Fibroblast of pulmonary artery (primary cell): ENCODE measurements around the gene RNF128.
A peak's percentile ranks its signal among the peaks of the same experiment; 100 is the strongest.
"Not testable (repeated sequence)": the region's sequence is repeated elsewhere in the genome, so short reads cannot be mapped to it uniquely, and the experiment has no call there.

Source experiments
- DNase-seq: peaks from one replicate; pipeline ENCODE4 v3.0.0-alpha.2; 2010; ENCODE audit warnings: low read depth
- H3K4me3 ChIP-seq: replicated peaks from 2 replicates; pipeline ENCODE4 v1.5.1; 2011; ENCODE audit warnings: low read depth, mild to moderate bottlenecking, control low read depth, low read length, moderate library complexity
- CTCF ChIP-seq: IDR thresholded peaks from 2 replicates; pipeline ENCODE4 v1.5.1; 2011; ENCODE audit warnings: mild to moderate bottlenecking, control low read depth, low read length, inconsistent platforms; ENCODE audit errors: missing control alignments

The RNF128 gene

GRCh38 chrX:106742193-106742592 is 15.7 kb downstream of the RNF128 start:
- no peak overlapping the region for H3K4me3 ChIP-seq
- DNase-seq, result no peak
- TF ChIP-seq CTCF, result no peak

GRCh38 chrX:106742805-106743204 is 16.3 kb downstream of the RNF128 start:
- no peak for TF ChIP-seq CTCF
- DNase-seq, result no peak
- no peak overlapping the region for H3K4me3 ChIP-seq

DNA sequence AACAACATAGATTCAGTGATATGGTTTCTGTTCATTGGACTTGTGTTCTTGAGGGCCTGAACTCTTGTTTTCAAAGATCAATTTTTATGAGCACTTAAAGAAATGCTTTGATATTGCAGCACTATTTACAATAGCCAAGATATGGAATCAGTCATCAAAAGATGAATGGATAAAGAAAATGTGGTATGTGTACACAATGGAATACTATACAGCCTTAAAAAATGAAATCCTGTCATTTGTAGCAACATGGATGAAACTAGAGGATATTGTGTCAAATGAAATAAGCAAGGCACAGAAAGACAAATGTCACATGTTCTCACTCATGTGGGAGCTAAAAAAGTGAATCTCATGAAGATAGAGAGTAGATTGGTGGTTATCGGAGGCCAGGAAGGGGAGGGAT is 21.9 kb downstream of the RNF128 start:
- TF ChIP-seq CTCF, result no peak
- H3K4me3 ChIP-seq, result no peak overlapping the region
- no peak for DNase-seq

DNA sequence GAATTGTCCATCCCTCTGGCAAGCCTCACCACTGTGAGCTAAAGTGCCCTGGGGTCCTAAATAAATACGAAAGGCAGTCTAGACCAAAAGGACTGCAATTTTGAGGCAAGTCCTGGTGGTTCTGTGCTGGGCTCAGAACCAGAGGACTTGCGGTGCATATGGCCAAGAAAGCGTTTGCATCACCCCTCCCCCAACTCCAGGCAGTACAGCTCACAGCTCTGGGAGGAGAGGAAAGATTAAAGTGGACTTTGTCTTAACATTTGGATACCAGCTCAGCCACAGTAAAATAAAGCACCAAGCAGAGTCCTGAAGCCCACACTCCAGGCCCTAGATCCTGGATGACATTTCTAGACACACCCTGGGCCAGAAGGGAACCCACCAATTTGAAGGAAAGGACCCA is 24.9 kb downstream of the RNF128 start:
- no peak overlapping the region for H3K4me3 ChIP-seq
- TF ChIP-seq CTCF, result no peak
- no peak for DNase-seq

DNA sequence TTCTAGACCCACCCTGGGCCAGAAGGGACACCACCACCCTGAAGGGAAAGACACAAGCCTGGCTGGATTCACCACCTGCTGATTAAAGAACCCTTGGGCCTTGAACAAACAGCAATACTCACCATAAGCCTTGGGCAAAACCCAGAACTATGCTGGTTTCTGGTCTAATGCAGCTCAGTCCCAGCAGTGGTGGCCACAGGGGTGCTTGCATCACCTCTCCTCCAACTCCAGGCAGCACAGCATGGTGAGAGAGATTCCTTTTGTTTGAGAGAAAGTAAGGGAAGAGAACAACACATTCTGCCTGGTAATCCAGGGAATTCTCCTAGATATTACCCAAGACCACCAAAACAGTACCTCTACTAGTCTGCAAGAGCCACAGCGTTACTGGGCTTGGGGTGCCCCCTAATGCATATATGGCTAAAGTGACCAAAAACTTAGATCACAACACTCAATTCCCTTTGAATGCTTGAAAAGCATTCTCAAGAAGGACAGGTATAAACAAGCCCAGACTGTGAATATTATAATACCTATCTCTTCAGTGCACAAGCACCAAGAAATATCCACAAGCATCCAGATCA is 25.7 kb downstream of the RNF128 start:
- peak; percentile 17 for DNase-seq
- peak; percentile 16 for TF ChIP-seq CTCF
- H3K4me3 ChIP-seq, result no peak overlapping the region

GRCh38 chrX:106769288-106769687 is 42.8 kb downstream of the RNF128 start:
- H3K4me3 ChIP-seq, DNase-seq: not testable (repeated sequence)

DNA sequence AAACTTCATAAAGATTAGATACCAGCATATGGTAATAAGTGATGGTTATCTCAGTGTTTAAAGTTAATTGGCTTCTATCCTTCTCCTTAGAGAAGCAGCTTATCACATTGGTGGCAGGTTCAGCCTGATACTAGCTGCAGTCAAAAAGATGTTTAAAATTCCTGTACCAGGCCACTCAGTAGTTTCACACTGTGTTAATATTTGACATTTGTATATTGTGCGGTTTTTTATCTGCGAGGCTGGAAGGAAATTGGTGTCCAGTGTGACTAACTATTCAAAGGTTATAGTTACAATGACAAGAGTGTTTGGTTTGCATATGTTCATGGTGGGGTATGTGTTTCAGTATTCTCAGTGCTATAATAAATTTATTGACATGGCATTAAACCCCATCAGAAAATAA is 48.5 kb downstream of the RNF128 start:
- no peak for TF ChIP-seq CTCF
- H3K4me3 ChIP-seq, result no peak overlapping the region
- no peak for DNase-seq
